KMS-11 (cell line): ENCODE results near the gene PKD1L1.

ENCODE experiments used
- H2AFZ ChIP-seq: fragments of 200-600 bp; sonication (generic); 2 replicates; pipeline ENCODE4 v1.6.1; 2016; ENCODE audit warnings: antibody characterized with exemption, mixed run types, low read depth
- H3K27ac ChIP-seq: fragments of 200-600 bp; sonication (generic); 2 replicates; pipeline ENCODE4 v1.6.1; 2016; ENCODE audit warnings: mild to moderate bottlenecking, mixed run types
- H3K27me3 ChIP-seq: fragments of 200-600 bp; sonication (generic); 2 replicates; pipeline ENCODE4 v1.6.1; 2017; ENCODE audit warnings: mild to moderate bottlenecking, low read depth, mixed run types, moderate library complexity; ENCODE audit not compliant: insufficient read depth
- H3K36me3 ChIP-seq: fragments of 200-600 bp; sonication (generic); 2 replicates; pipeline ENCODE4 v1.6.1; 2017; ENCODE audit warnings: mild to moderate bottlenecking, mixed run types; ENCODE audit not compliant: insufficient read depth
- H3K4me1 ChIP-seq: fragments of 200-600 bp; sonication (generic); 2 replicates; pipeline ENCODE4 v1.6.1; 2016; ENCODE audit warnings: mild to moderate bottlenecking, low read depth, mixed run types; ENCODE audit not compliant: poor library complexity, severe bottlenecking
- H3K4me2 ChIP-seq: fragments of 200-600 bp; sonication (generic); 2 replicates; pipeline ENCODE4 v1.7.0; 2016; ENCODE audit warnings: mild to moderate bottlenecking, mixed run types
- H3K4me3 ChIP-seq: fragments of 200-600 bp; sonication (generic); IDR thresholded peaks from 2 replicates; pipeline ENCODE4 v1.6.1; 2017; ENCODE audit warnings: low read depth, low read length, mixed read lengths; ENCODE audit not compliant: insufficient read depth
- H3K79me2 ChIP-seq: fragments of 200-600 bp; sonication (generic); 2 replicates; pipeline ENCODE4 v1.6.1; 2016; ENCODE audit warnings: low read depth, mixed run types; ENCODE audit not compliant: insufficient read depth
- H3K9ac ChIP-seq: fragments of 200-600 bp; sonication (generic); 2 replicates; pipeline ENCODE4 v1.6.1; 2016; ENCODE audit warnings: mild to moderate bottlenecking, mixed run types
- H4K20me1 ChIP-seq: fragments of 200-600 bp; sonication (generic); 2 replicates; pipeline ENCODE4 v1.6.1; 2016; ENCODE audit warnings: mild to moderate bottlenecking, mixed run types; ENCODE audit not compliant: insufficient read depth
- TF ChIP-seq, protein P1 (sequence below): fragments of 200-600 bp; sonication (generic); conservative IDR thresholded peaks from 2 replicates; pipeline ENCODE4 v1.6.1; 2017; ENCODE audit warnings: low read depth, mild to moderate bottlenecking, antibody characterized with exemption, low read length, moderate library complexity, mixed read lengths

PKD1L1 gene

GRCh38 chr7:47901542-47901941 lies 46.7 kb downstream of the PKD1L1 start:
- Histone ChIP-seq H3K4me3 (no peak overlapping the region), H4K20me1 (no peaks in the 10 kb centered on the region), H3K27ac (no peak overlapping the region), H3K79me2 (no peaks in the 10 kb centered on the region), H3K27me3 (no peaks in the 10 kb centered on the region), H3K4me2 (no peak overlapping the region), H2AFZ (no peak overlapping the region), H3K36me3 (no peaks in the 10 kb centered on the region), H3K4me1 (no peaks in the 10 kb centered on the region), H3K9ac (no peak overlapping the region)
- TF ChIP-seq, protein P1, sequence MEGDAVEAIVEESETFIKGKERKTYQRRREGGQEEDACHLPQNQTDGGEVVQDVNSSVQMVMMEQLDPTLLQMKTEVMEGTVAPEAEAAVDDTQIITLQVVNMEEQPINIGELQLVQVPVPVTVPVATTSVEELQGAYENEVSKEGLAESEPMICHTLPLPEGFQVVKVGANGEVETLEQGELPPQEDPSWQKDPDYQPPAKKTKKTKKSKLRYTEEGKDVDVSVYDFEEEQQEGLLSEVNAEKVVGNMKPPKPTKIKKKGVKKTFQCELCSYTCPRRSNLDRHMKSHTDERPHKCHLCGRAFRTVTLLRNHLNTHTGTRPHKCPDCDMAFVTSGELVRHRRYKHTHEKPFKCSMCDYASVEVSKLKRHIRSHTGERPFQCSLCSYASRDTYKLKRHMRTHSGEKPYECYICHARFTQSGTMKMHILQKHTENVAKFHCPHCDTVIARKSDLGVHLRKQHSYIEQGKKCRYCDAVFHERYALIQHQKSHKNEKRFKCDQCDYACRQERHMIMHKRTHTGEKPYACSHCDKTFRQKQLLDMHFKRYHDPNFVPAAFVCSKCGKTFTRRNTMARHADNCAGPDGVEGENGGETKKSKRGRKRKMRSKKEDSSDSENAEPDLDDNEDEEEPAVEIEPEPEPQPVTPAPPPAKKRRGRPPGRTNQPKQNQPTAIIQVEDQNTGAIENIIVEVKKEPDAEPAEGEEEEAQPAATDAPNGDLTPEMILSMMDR, result no peak

DNA sequence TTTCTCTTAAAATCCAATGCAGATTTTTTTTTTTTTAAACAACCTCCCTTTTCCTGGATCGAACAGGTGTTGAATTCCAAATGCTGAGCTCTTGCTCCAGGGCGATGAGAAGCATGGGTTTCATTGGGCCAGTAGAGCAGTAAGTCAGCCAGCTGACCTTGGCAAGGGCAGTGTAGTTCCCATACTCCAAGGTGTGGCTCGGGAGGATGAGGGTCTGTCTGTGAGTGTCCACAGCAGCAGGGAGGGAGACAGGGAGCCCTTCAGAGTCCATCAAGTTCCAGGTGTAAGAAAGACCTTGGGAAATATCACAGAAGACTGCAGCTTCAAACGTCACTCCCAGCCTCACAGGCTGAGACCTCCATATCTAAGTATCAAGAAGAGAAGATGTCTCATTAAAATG lies 50.4 kb downstream of the PKD1L1 start:
- H2AFZ ChIP-seq, result no peak overlapping the region
- H4K20me1 ChIP-seq, result no peaks in the 10 kb centered on the region

DNA sequence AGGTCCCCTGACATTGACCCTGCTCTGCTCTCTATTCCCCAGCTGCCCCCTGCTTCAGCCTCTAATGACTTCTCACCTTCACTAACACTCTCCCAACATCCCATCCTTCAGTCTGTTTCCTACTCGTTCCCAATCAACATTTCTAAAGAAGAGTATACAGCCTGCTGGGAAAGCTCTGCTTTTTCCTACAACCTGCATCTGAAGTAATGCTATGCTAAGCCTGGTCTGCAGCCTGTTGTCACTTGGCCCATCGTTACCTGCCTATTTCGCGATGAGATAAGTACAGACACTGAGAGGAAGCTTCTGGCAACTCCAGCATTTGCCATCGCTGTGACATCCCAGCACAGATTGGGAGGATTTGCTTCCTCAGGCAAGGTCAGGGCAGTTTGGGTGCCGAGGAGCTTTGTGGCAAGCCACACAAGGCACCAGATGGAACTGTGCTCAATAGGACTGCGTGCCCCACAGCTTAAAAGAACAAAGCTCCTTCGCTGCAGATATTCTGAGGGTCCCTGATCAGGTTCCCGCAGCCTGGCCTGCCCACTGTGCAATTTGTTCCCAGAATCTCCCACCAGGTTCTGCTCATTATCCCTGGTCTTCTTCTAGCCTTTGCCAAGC lies 51.4 kb downstream of the PKD1L1 start:
- no peaks in the 10 kb centered on the region for H3K4me1 ChIP-seq
- H3K4me2 ChIP-seq, result no peak overlapping the region
- no peaks in the 10 kb centered on the region for H3K36me3 ChIP-seq
- no peaks in the 10 kb centered on the region for H3K27me3 ChIP-seq
- H3K9ac ChIP-seq, result no peak overlapping the region
- no peak overlapping the region for H3K27ac ChIP-seq
- no peak overlapping the region for H3K4me3 ChIP-seq
- H2AFZ ChIP-seq, result no peak overlapping the region
- TF ChIP-seq, protein P1, result no peak
- no peaks in the 10 kb centered on the region for H3K79me2 ChIP-seq
- H4K20me1 ChIP-seq, result no peaks in the 10 kb centered on the region

More for the DNA sequence above, 50.4 kb downstream of the PKD1L1 start:
- no peak overlapping the region for H3K9ac ChIP-seq
- no peaks in the 10 kb centered on the region for H3K36me3 ChIP-seq
- no peak overlapping the region for H3K4me2 ChIP-seq
- no peaks in the 10 kb centered on the region for H3K4me1 ChIP-seq
- no peak overlapping the region for H3K4me3 ChIP-seq
- H3K27me3 ChIP-seq, result no peaks in the 10 kb centered on the region
- H3K79me2 ChIP-seq, result no peaks in the 10 kb centered on the region
- TF ChIP-seq, protein P1, result no peak
- H3K27ac ChIP-seq, result no peak overlapping the region

GRCh38 chr7:47895026-47895425 lies 53.2 kb downstream of the PKD1L1 start:
- Histone ChIP-seq H3K27me3 (no peaks in the 10 kb centered on the region), H4K20me1 (no peaks in the 10 kb centered on the region), H3K79me2 (no peaks in the 10 kb centered on the region), H3K4me2 (no peak overlapping the region), H3K9ac (no peak overlapping the region), H2AFZ (no peak overlapping the region), H3K4me3 (no peak overlapping the region), H3K27ac (no peak overlapping the region), H3K36me3 (no peaks in the 10 kb centered on the region), H3K4me1 (no peaks in the 10 kb centered on the region)
- TF ChIP-seq, protein P1, result no peak
